ENCODE results near the gene CFDP1.
"Not testable (repeated sequence)": the region's sequence is repeated elsewhere in the genome, so short reads cannot be mapped to it uniquely, and the experiment has no call there.

The CFDP1 gene

DNA sequence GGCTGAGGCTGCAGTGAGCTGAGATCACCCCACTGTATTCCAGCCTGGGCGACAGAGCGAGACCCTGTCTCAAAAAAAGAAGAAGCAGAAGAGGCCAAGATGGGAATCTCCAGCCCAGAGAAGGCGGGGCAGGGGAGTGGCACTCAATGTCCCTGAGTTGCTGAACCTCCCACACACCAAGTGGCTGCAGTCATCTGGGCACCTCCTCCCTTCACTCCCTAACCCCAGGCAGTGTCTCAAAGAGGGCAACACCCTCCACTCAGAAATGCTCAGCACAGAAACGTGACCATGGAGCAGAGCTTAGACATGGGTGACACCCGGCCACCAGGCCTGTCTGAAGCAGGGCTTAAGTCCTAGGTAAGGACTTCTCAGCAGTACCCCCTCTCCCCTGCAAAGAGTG, 145.6 kb downstream of the CFDP1 start:
- H3K27ac Mint-ChIP-seq = no peak overlapping the region
- CTCF ChIA-PET = no interaction called here
- H3K4me1 Mint-ChIP-seq = peaks cover 23% of the 10 kb centered on the region
- H3K9me3 Mint-ChIP-seq = no peaks in the 10 kb centered on the region
- H3K36me3 Mint-ChIP-seq = peaks cover 14% of the 10 kb centered on the region
- no peak overlapping the region for H3K4me3 Mint-ChIP-seq
- H3K27me3 Mint-ChIP-seq = peaks cover 87% of the 10 kb centered on the region
- DNase-seq = no peak

DNA sequence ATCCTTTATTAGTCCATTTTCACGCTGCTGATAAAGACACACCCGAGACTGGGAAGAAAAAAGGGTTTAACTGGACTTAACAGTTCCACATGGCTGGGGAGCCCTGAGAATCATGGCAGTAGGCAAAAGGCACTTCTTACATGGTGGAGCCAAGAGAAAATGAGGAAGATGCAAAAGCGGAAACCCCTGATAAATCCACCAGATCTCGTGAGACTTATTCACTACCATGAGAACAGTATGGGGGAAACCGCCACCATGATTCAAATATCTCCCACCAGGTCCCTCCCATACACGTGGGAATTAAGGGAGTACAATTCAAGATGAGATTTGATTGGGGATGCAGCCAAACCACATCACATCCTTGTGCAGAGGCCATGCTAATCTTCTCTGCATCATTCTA, 146.9 kb downstream of the CFDP1 start:
- peaks cover 23% of the 10 kb centered on the region for H3K4me1 Mint-ChIP-seq
- H3K4me3 Mint-ChIP-seq = no peak overlapping the region
- peaks cover 4% of the 10 kb centered on the region for H3K36me3 Mint-ChIP-seq
- no peaks in the 10 kb centered on the region for H3K9me3 Mint-ChIP-seq
- H3K27me3 Mint-ChIP-seq = peaks cover 89% of the 10 kb centered on the region
- CTCF ChIA-PET = no interaction called here
- no peak for DNase-seq
- H3K27ac Mint-ChIP-seq = no peak overlapping the region

DNA sequence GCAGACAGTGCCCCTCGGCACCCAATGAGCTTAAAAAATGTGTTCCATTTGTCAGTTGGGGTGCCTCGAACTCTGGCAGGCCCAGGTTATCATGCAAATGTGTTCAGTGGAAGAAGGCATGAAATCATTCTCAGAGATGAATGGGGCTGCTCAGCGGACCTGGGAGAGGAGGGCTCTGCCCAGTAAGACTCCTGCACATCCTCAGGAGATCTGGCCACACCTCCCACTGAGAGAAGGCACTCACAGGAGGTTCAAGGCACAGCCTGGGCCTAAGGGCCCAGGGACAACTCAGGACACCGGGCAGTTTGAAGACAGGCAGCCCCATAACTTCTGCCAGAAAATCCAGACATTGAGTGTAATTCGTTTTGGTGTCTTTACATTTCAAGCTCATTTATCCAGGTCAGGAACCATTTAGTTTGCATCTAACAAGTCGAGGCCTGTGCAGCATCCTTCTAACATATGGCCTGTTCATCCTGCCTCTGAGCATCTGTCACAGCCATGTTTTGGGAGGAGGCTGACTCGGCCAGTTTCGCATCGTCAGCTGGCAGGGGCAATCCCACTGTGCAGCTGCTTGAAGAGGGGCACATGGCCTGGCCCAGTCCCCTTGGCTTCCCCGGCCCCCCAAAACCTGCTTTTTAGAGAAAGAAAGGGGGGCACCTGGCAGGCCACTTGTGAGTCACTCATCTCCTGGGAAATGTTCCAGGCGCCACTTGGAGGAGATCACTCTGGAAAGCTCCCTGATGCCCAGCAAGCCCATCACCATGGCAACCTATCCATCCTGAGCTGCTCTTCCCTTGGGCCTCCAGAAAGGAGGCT, 150.6 kb downstream of the CFDP1 start:
- no peak overlapping the region for H3K27ac Mint-ChIP-seq
- CTCF ChIA-PET = interaction anchor here (0.7 to 1.0 kb wide), 2 partner anchors 49 to 59 kb away, joined by 4 to 6 read pairs; no protein-coding TSS in a partner anchor
- H3K9me3 Mint-ChIP-seq = no peaks in the 10 kb centered on the region
- no peak for DNase-seq
- H3K4me3 Mint-ChIP-seq = no peak overlapping the region
- H3K27me3 Mint-ChIP-seq = peaks cover 87% of the 10 kb centered on the region
- H3K36me3 Mint-ChIP-seq = no peaks in the 10 kb centered on the region
- H3K4me1 Mint-ChIP-seq = peaks cover 6% of the 10 kb centered on the region

DNA sequence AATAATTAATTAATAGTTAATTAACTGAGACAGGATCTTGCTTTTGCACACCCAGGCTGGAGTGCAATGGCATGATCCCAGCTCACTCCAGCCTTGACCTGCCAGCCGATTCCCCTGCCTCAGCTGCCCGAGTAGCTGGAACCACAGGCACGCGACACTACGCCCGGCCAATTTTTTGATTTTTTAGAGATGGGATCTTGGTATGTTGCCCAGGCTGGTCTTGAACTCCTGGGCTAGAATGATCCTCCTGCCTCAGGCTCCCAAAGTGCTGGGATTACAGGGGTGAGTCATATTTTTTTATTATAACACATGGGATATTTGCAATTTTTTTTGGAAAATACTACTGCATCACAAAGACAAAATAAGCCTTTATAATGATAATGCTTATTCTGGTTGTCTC, 151.5 kb downstream of the CFDP1 start:
- no peaks in the 10 kb centered on the region for H3K9me3 Mint-ChIP-seq
- DNase-seq = no peak
- no peak overlapping the region for H3K27ac Mint-ChIP-seq
- H3K4me1 Mint-ChIP-seq = no peaks in the 10 kb centered on the region
- peaks cover 87% of the 10 kb centered on the region for H3K27me3 Mint-ChIP-seq
- no peaks in the 10 kb centered on the region for H3K36me3 Mint-ChIP-seq
- CTCF ChIA-PET = no interaction called here
- no peak overlapping the region for H3K4me3 Mint-ChIP-seq

DNA sequence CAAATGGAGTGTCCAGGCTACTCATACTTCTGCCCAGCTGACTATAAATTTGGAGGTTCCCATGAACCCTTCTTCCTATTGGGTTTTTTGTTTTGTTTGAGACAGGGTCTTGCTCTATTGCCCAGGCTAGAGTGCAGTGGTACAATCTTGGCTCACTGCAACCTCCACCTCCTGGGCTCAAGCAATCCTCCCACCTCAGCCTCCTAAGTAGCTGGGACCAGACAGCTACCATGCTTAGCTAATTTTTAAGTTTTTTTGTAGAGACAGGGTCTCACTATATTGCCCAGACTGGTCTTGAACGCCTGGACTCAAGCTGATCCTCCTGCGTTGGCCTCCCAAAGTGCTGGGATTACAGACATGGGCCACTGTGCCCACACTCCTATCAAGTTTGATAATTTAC, 152.3 kb downstream of the CFDP1 start:
- H3K9me3 Mint-ChIP-seq, DNase-seq, CTCF ChIA-PET, H3K27ac Mint-ChIP-seq, H3K36me3 Mint-ChIP-seq, H3K4me1 Mint-ChIP-seq, H3K4me3 Mint-ChIP-seq: not testable (repeated sequence)
- peaks cover 84% of the 10 kb centered on the region for H3K27me3 Mint-ChIP-seq

DNA sequence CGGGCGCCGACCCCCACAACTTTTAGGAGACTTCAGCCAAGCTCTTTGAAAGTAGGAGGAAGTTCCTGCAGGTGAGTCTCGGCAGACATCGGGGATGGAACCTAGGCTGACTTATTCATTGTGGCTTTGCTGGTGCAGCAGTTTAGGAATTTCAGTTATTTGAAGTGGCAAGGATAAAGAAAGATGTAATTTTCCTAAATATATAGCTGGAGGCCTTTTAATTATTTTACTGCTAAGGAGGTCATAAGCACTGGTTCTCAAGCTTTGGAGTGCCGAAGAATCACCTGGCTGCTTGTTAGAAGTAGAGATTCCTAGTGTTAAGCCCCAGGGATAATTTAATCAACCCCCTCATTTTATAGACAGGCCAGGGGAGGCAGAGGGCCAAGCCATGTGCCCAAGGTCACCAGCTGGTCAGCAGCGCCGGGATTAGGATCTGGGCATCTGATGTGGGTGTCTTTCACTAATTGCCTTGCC, 152.9 kb downstream of the CFDP1 start:
- no peak overlapping the region for H3K4me3 Mint-ChIP-seq
- no peaks in the 10 kb centered on the region for H3K9me3 Mint-ChIP-seq
- H3K27me3 Mint-ChIP-seq = peaks cover 84% of the 10 kb centered on the region
- H3K36me3 Mint-ChIP-seq = no peaks in the 10 kb centered on the region
- CTCF ChIA-PET = no interaction called here
- no peaks in the 10 kb centered on the region for H3K4me1 Mint-ChIP-seq
- H3K27ac Mint-ChIP-seq = no peak overlapping the region
- DNase-seq = no peak

DNA sequence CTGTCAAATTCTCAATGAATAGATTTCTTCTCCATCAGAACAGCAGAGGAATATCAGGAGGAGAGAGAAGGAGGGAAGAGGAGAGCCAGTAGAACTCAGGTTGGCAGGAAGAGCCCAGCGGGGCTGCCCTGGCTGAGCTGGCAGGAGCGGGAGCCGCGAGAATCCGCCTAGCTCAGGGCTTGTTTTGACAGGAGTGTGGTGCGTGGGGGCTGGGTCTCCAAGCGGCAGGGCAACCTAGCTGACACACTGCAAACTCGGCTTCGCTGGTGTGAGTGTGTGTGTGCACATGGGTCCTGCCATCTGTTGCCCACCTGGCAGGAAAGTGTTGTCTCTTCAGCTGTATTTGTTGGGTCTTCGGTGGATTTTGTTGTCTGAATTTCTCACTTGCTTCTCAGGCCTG, 154.0 kb downstream of the CFDP1 start:
- Mint-ChIP-seq H3K27me3 (peaks cover 87% of the 10 kb centered on the region), H3K9me3 (no peaks in the 10 kb centered on the region), H3K4me1 (no peaks in the 10 kb centered on the region), H3K4me3 (no peak overlapping the region), H3K36me3 (no peaks in the 10 kb centered on the region), H3K27ac (no peak overlapping the region)
- no peak for DNase-seq
- CTCF ChIA-PET = interaction anchor here (0.6 kb wide), 1 partner anchor 119 kb away, joined by 3 read pairs; no protein-coding TSS in a partner anchor

DNA sequence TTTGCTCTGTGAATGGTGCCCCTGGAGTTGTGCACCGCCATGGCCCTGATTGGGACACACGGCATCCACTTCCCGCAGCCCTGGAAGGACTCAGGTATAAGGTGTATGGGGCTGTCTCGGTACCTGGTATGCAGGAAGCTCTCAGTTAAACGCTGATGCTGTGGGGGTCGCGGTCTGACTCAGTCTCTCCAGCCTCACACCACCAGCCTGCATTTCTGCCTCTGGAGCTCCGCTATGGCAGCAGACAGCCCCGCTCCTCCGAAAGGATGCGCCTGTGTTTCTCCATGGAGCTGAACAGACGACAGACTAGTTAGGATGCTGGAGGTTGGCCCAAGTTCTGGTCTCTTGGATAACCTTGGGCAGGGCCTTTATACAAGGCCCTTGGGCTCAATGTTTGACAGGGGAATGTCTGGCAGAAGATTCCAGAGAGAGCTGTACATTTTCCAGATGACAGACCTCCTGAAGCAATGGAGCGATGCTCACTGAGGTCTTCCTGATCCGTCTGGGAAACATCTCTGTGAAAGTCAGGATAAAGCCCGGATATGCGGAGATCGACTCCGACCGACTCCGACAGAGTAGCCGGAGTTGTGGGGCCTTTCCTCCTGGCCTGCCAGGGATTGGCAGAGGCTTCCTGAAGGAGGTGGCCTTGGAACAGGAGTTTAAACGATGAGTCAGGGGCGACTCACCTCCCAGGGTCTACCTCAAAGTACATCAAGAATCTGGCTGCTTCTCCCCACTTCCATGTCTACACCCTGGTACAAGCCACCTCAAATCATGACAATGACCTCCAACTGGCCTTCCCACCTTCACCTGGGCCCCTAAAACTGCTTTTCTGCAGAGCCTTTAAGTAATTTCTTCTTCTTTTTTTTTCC, 160.0 kb downstream of the CFDP1 start:
- no peak overlapping the region for H3K27ac Mint-ChIP-seq
- no peak overlapping the region for H3K4me3 Mint-ChIP-seq
- no peaks in the 10 kb centered on the region for H3K36me3 Mint-ChIP-seq
- DNase-seq = no peak
- H3K9me3 Mint-ChIP-seq = no peaks in the 10 kb centered on the region
- CTCF ChIA-PET = no interaction called here
- H3K4me1 Mint-ChIP-seq = no peaks in the 10 kb centered on the region
- H3K27me3 Mint-ChIP-seq = peaks cover 79% of the 10 kb centered on the region

DNA sequence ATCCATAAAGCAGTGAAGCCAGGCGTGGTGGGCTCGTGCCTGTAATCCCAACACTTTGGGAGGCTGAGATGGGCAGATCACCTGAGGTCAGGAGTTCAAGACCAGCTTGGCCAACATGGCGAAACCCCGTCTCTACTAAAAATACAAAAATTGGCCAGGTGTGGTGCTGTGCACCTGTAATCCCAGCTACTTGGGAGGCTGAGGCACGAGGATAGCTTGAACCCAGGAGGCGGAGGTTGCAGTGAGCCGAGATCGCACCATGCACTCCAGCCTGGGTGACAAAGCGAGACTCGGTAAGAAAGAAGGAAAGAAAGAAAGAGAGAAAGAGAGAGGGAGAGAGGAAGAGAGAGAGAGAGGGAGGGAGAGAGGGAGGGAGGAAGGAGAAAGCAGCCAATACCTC, 160.7 kb downstream of the CFDP1 start:
- H3K4me3 Mint-ChIP-seq, H3K36me3 Mint-ChIP-seq, DNase-seq, H3K9me3 Mint-ChIP-seq, CTCF ChIA-PET, H3K4me1 Mint-ChIP-seq, H3K27ac Mint-ChIP-seq: not testable (repeated sequence)
- H3K27me3 Mint-ChIP-seq = peaks cover 81% of the 10 kb centered on the region

DNA sequence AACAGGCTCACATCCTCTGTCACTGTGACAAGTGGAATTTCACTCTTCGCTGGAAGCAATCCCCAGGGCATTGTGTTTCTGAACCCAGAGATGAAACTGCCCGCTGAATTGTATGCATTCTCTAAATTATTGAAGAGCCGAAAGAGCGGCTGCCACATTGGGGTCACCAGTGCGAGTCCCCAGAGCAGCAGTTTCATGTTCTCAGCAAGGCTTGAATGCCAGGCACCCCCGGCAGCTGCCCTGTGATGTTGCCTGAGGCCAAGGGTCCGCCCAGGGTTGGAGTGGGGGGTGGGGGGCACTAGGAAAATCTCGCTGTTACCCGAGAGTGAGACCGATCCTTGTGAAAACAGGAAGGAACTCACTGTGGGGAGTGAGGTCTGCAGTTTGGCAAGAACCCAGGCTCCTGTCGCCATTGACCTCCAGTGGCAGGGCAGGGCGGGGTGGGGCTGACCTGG, 161.2 kb downstream of the CFDP1 start:
- H3K27ac Mint-ChIP-seq = no peak overlapping the region

DNA sequence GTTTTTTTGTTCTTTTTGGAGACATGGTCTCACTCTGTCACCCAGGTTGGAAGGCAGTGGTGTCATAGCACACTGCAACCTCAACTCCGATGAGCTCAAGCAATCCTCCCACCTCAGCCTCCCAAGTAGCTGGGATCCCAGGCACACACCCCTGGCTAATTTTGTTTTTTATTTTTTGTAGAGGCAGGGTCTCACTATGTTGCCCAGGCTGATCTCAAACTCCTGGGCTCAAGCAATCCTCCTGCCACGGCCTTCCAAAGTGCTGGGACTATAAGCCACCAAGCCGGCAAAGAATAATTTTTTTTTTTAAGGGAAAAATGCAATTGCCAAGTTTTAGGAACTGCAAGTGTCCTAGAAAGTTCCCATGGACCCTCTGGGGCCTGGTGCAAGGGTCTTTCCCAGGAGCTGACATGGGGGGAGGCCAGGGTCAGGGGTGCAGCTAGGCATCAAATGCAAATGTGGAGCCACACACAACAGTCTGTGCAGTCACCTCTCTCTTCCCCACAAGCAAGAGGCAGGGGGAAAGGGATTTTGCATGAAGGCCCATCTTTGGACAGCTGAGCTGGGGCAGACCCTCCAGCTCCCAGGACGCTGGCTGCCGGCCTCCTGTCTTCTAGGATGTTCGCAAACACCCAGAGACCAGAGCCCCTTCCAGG, 161.7 kb downstream of the CFDP1 start:
- peaks cover 81% of the 10 kb centered on the region for H3K27me3 Mint-ChIP-seq
- no peak overlapping the region for H3K4me3 Mint-ChIP-seq
- CTCF ChIA-PET = no interaction called here
- no peak overlapping the region for H3K27ac Mint-ChIP-seq
- no peaks in the 10 kb centered on the region for H3K4me1 Mint-ChIP-seq
- no peaks in the 10 kb centered on the region for H3K9me3 Mint-ChIP-seq
- no peaks in the 10 kb centered on the region for H3K36me3 Mint-ChIP-seq
- DNase-seq = no peak

More for the DNA sequence above, 161.2 kb downstream of the CFDP1 start:
- H3K4me3 Mint-ChIP-seq = no peak overlapping the region
- no peaks in the 10 kb centered on the region for H3K36me3 Mint-ChIP-seq
- H3K4me1 Mint-ChIP-seq = no peaks in the 10 kb centered on the region
- DNase-seq = no peak
- no peaks in the 10 kb centered on the region for H3K9me3 Mint-ChIP-seq
- H3K27me3 Mint-ChIP-seq = peaks cover 81% of the 10 kb centered on the region
- CTCF ChIA-PET = no interaction called here

DNA sequence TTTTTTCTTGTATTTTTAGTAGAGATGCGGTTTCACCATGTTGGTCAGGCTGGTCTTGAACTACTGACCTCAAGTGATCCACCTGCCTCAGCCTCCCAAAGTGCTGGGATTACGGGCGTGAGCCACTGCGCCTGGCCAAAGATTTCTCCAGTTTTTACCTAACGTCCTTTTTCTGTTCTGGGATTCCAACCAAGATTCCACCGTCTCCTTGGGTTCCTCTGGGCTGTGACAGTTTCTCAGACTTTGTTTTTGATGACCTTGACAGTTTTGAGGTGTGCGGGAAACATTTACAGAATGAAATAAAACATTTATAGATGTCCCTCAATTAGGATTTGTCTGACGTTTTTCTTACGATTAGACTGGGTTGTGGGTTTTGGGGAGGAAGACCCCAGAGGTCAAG, 163.9 kb downstream of the CFDP1 start:
- not testable (repeated sequence) for H3K4me3 Mint-ChIP-seq, H3K27ac Mint-ChIP-seq, H3K9me3 Mint-ChIP-seq, H3K4me1 Mint-ChIP-seq, H3K36me3 Mint-ChIP-seq, DNase-seq
- H3K27me3 Mint-ChIP-seq = peaks cover 85% of the 10 kb centered on the region
- CTCF ChIA-PET = interaction anchor here (0.7 kb wide), 1 partner anchor 1715 kb away, joined by 3 read pairs; no protein-coding TSS in a partner anchor

DNA sequence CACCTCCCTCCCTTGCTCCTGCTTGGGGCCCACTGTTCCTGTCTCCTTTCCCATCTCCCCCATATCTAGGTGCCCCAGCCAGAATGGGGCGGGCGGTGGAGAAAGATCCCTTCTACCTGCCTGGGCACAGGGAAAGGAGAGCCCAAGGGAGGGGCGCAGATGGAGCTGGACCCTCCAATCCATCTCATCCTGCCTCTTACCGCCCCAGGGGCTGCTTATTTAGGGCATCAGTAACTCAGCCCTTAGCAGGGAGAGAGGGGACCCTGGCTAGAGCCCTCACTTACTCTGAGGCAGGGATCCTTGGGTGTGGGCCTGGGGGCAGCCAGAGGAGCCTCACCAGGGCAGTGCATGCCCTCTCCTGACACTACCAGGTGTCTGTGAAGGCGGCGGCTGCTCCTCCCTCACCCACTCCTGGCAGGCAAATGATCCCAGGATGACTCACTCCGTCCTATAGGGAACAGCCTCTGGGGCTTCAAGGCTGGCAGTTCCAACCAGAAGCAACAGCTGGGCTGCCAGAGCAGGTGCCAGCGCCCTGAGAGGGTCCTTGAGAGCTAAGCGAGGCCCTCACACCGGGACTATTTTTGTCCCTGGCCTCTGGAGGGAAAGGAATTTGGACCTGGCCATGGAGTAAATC, 165.6 kb downstream of the CFDP1 start:
- no peak overlapping the region for H3K4me3 Mint-ChIP-seq
- no peak overlapping the region for H3K27ac Mint-ChIP-seq
- CTCF ChIA-PET = interaction anchor here (0.5 to 0.9 kb wide), 2 partner anchors 12 to 329 kb away, joined by 3 to 4 read pairs; no protein-coding TSS in a partner anchor
- H3K4me1 Mint-ChIP-seq = peaks cover 2% of the 10 kb centered on the region
- no peak for DNase-seq
- no peaks in the 10 kb centered on the region for H3K9me3 Mint-ChIP-seq
- H3K36me3 Mint-ChIP-seq = no peaks in the 10 kb centered on the region
- H3K27me3 Mint-ChIP-seq = peaks cover 85% of the 10 kb centered on the region
